Cerebellar nuclear complex (tissue), 1 donor: ENCODE results near the gene PROSER3.

Experiments
- DNase-seq, 2 experiments: peaks; one replicate each; lab custom pipeline; 2025; lab: John Stamatoyannopoulos, UW

PROSER3 gene

GRCh38 chr19:35777086-35777841 lies 19.3 kb downstream of the PROSER3 start:
- DNase-seq: no peak

GRCh38 chr19:35777961-35778360 lies 20.0 kb downstream of the PROSER3 start:
- DNase-seq: no peak

GRCh38 chr19:35779033-35779432 lies 21.1 kb downstream of the PROSER3 start:
- no peak for DNase-seq

- no peak for DNase-seq
These were observed 22.1 kb downstream of the PROSER3 start for GRCh38 chr19:35780058-35780457.

- DNase-seq: no peak
These were observed 22.7 kb downstream of the PROSER3 start for GRCh38 chr19:35780717-35781116.

- DNase-seq: no peak
These were observed 23.7 kb downstream of the PROSER3 start for GRCh38 chr19:35781650-35782049.

GRCh38 chr19:35782589-35782988 lies 24.6 kb downstream of the PROSER3 start:
- no peak for DNase-seq

- DNase-seq: no peak
These were observed 25.8 kb downstream of the PROSER3 start for GRCh38 chr19:35783469-35784434.

- no peak for DNase-seq
These were observed 26.7 kb downstream of the PROSER3 start for GRCh38 chr19:35784503-35785338.

- DNase-seq: no peak
These were observed 27.3 kb downstream of the PROSER3 start for GRCh38 chr19:35785339-35785627.

- no peak for DNase-seq
These were observed 28.6 kb downstream of the PROSER3 start for GRCh38 chr19:35786299-35787160.

- DNase-seq: no peak
These were observed 29.3 kb downstream of the PROSER3 start for GRCh38 chr19:35787227-35787799.

GRCh38 chr19:35788205-35788960 lies 30.4 kb downstream of the PROSER3 start:
- no peak for DNase-seq

GRCh38 chr19:35789195-35789977 lies 31.4 kb downstream of the PROSER3 start:
- no peak for DNase-seq

GRCh38 chr19:35789978-35790944 lies 32.3 kb downstream of the PROSER3 start:
- DNase-seq: no peak

- DNase-seq: peak in 1 of 2 experiments; percentile 21
These were observed 33.2 kb downstream of the PROSER3 start for GRCh38 chr19:35790981-35791813.

GRCh38 chr19:35791814-35792279 lies 33.9 kb downstream of the PROSER3 start:
- DNase-seq: no peak
